Ovary (tissue), 3 donors: ENCODE results near the gene MIAT.

Experiments used
- CTCF ChIP-seq, 3 donors: fragments of 450-650 bp in 2 of 3; fragments of 200-600 bp in 1 of 3; IDR thresholded peaks; one replicate each; pipeline versions ENCODE4 v1.5.1 to v1.8.0; 2016 to 2022; ENCODE audit warnings: antibody characterized with exemption in 3 of 3, mild to moderate bottlenecking in 1 of 3
- EP300 ChIP-seq: sonication (generic); formaldehyde crosslinking; IDR thresholded peaks from one replicate; pipeline ENCODE4 v1.6.1; 2017; ENCODE audit warnings: antibody characterized with exemption
- POLR2A ChIP-seq: fragments of 450-650 bp; IDR thresholded peaks from one replicate; pipeline ENCODE4 v1.6.1; 2017; ENCODE audit warnings: antibody characterized with exemption, mild to moderate bottlenecking, moderate library complexity
- donor health status: DM: no; HTN: no; CAD: no.

DNA sequence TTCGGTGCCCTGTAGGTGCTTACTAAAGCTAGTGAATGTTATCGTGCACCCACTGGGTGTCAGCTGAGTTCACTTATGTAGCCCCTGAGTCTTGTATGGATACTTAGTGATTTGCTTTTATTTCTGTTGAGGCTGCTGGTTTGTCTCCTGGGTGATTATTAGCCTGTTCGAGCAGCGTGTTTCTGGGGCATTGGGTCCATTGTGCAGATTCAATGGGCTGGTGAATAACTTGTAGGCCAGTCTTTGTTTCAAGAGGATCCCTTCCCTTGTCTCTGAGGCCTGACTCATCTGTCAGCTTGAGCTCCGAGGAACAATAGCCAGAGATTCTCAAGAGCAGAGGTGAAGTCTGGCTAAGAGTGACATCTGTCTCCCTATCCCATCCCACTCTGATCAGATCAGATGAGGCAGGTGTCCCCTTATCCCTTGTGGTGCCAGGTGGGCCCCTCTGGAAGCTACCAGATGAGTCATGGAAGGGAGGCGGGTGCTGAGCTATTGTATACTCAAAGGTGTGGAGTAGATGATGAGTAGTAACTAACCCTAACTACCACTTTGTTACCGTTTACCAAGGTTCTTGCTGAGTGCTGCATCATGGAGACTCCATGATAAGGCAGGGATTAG lies 3.7 kb downstream of the MIAT start:
- no peak for TF ChIP-seq CTCF (IDR thresholded peaks at IDR 0.05)
- TF ChIP-seq POLR2A: no peak
- no peak for TF ChIP-seq EP300
